SK-N-SH (cell line): ENCODE data around the gene BCAS3. TPM values are rescaled to one million over a fixed set of nuclear protein-coding genes. Genes with fewer than 3 reads are reported as not detected.

ENCODE experiments used
- CTCF ChIA-PET: fragments of 300-600, 350-600 bp; formaldehyde crosslinking; extraction: SDS; loops from one replicate; lab custom pipeline; 2021; lab: Yijun Ruan, JAX
- POLR2A ChIA-PET: fragments of 350-600 bp; sonication (Branson Sonifier 250); formaldehyde crosslinking; extraction: SDS; loops from one replicate; lab custom pipeline; 2020; ENCODE audit warnings: antibody characterized with exemption, inconsistent platforms; lab: Yijun Ruan, JAX
- DNase-seq: peaks from one replicate; pipeline ENCODE4 v3.0.0; 2012
- H2AFZ ChIP-seq: fragments of 200-600 bp; sonication (generic); 2 replicates; pipeline ENCODE4 v1.8.1; 2016; ENCODE audit warnings: antibody characterized with exemption, mild to moderate bottlenecking, low read depth
- H3F3A ChIP-seq: fragments of 200-600 bp; sonication (generic); replicated peaks from 2 replicates; pipeline ENCODE3; 2016; ENCODE audit warnings: antibody characterized with exemption, mild to moderate bottlenecking; ENCODE audit not compliant: insufficient read depth
- H3K27ac ChIP-seq, 2 experiments: fragments of 200-500 bp in 1 of 2; fragments of 200-600 bp in 1 of 2; sonication (Bioruptor generic) in 1 of 2; sonication (generic), shearing (Covaris generic) in 1 of 2; 2 replicates each; pipeline versions ENCODE4 v1.5.1 to v1.6.1; 2014 to 2016; ENCODE audit warnings: low read depth in 2 of 2, inconsistent platforms in 1 of 2, low read length in 1 of 2, mild to moderate bottlenecking in 1 of 2, mixed read lengths in 1 of 2
- H3K27me3 ChIP-seq: fragments of 200-600 bp; sonication (generic), shearing (Covaris generic); 2 replicates; pipeline ENCODE4 v1.6.1; 2016; ENCODE audit warnings: mixed run types; ENCODE audit not compliant: insufficient read depth
- H3K36me3 ChIP-seq, 2 experiments: fragments of 200-500 bp in 1 of 2; fragments of 200-600 bp in 1 of 2; sonication (Bioruptor generic) in 1 of 2; sonication (generic) in 1 of 2; replicated peaks in 1 of 2; 2 replicates each; pipeline versions ENCODE3 to v1.5.1; 2014 to 2016; ENCODE audit warnings: low read length in 1 of 2, mild to moderate bottlenecking in 1 of 2; ENCODE audit not compliant: insufficient read depth in 2 of 2, control insufficient read depth in 1 of 2
- H3K4me1 ChIP-seq, 2 experiments: fragments of 200-500 bp in 1 of 2; fragments of 200-600 bp in 1 of 2; sonication (Bioruptor generic) in 1 of 2; sonication (generic), shearing (Covaris generic) in 1 of 2; 2 replicates each; pipeline versions ENCODE4 v1.5.1 to v1.6.1; 2014 to 2016; ENCODE audit warnings: low read depth in 1 of 2, low read length in 1 of 2, mixed run types in 1 of 2; ENCODE audit not compliant: insufficient read depth in 2 of 2, control insufficient read depth in 1 of 2
- H3K4me2 ChIP-seq: fragments of 200-600 bp; sonication (generic), shearing (Covaris generic); 2 replicates; pipeline ENCODE4 v1.6.1; 2017; ENCODE audit warnings: mixed run types
- H3K4me3 ChIP-seq, 2 experiments: fragments of 200-500 bp in 1 of 2; fragments of 200-600 bp in 1 of 2; sonication (Bioruptor generic) in 1 of 2; sonication (generic), shearing (Covaris generic) in 1 of 2; 2 replicates each; pipeline versions ENCODE4 v1.5.1 to v1.8.1; 2014 to 2016; ENCODE audit warnings: low read depth in 2 of 2, inconsistent platforms in 1 of 2, low read length in 1 of 2, mild to moderate bottlenecking in 1 of 2, mixed read lengths in 1 of 2, moderate library complexity in 1 of 2
- H3K79me2 ChIP-seq: fragments of 200-600 bp; sonication (generic); 2 replicates; pipeline ENCODE4 v1.8.1; 2017; ENCODE audit warnings: mild to moderate bottlenecking; ENCODE audit not compliant: insufficient read depth
- H3K9ac ChIP-seq: fragments of 200-600 bp; sonication (generic); 2 replicates; pipeline ENCODE4 v1.6.1; 2017; ENCODE audit warnings: mixed run types
- H3K9me2 ChIP-seq: fragments of 200-600 bp; sonication (generic); 2 replicates; pipeline ENCODE4 v1.6.1; 2017; ENCODE audit warnings: mixed run types
- H3K9me3 ChIP-seq: fragments of 200-600 bp; sonication (generic); 2 replicates; pipeline ENCODE4 v1.6.1; 2017; ENCODE audit warnings: mixed run types, mild to moderate bottlenecking, moderate library complexity
- H4K20me1 ChIP-seq: fragments of 200-600 bp; sonication (generic); 2 replicates; pipeline ENCODE4 v1.6.1; 2017; ENCODE audit warnings: mild to moderate bottlenecking, mixed run types; ENCODE audit not compliant: insufficient read depth
- CHD2 ChIP-seq: fragments of 150-350 bp; IDR thresholded peaks from 2 replicates; pipeline ENCODE4 v1.6.1; 2018; ENCODE audit warnings: low read length; ENCODE audit not compliant: partially characterized antibody
- CTCF ChIP-seq: fragments of 200-600 bp; sonication (generic); IDR thresholded peaks from 2 replicates; pipeline ENCODE4 v1.6.1; 2017; ENCODE audit warnings: antibody characterized with exemption, mild to moderate bottlenecking, moderate library complexity
- EP300 ChIP-seq, 2 experiments: IDR thresholded peaks; 2 replicates each; pipeline versions ENCODE4 v1.4.0 to v1.6.1; 2012; ENCODE audit warnings: borderline replicate concordance in 1 of 2, low read depth in 1 of 2, low read length in 1 of 2
- EZH2phosphoT487 ChIP-seq: fragments of 200-600 bp; sonication (generic); IDR thresholded peaks from 2 replicates; pipeline ENCODE4 v1.6.1; 2017; ENCODE audit warnings: low read depth, mixed run types, mild to moderate bottlenecking, antibody characterized with exemption, moderate library complexity, borderline replicate concordance
- FOSL2 ChIP-seq: IDR thresholded peaks from 2 replicates; pipeline ENCODE4 v1.4.0; 2012; ENCODE audit warnings: low read depth, mild to moderate bottlenecking, moderate library complexity, borderline replicate concordance
- FOXM1 ChIP-seq: IDR thresholded peaks from 2 replicates; pipeline ENCODE4 v1.4.0; 2012; ENCODE audit warnings: low read depth, mild to moderate bottlenecking
- GATA2 ChIP-seq: sonication (generic); formaldehyde crosslinking; IDR thresholded peaks from 2 replicates; pipeline ENCODE4 v1.5.0; 2020; ENCODE audit warnings: mild to moderate bottlenecking, missing genetic modification reagents
- JUND ChIP-seq: IDR thresholded peaks from 2 replicates; pipeline ENCODE4 v1.4.0; 2012
- MAX ChIP-seq: IDR thresholded peaks from 2 replicates; pipeline ENCODE4 v1.4.0; 2012; ENCODE audit warnings: low read depth
- MEF2A ChIP-seq: IDR thresholded peaks from 2 replicates; pipeline ENCODE4 v1.4.0; 2012; ENCODE audit warnings: low read depth, borderline replicate concordance
- MXI1 ChIP-seq: IDR thresholded peaks from 2 replicates; pipeline ENCODE4 v1.6.1; 2012; ENCODE audit warnings: mild to moderate bottlenecking, low read depth, low read length, improper control_type of control experiment
- NFIC ChIP-seq: IDR thresholded peaks from 2 replicates; pipeline ENCODE4 v1.4.0; 2012; ENCODE audit warnings: borderline replicate concordance
- PBX3 ChIP-seq: IDR thresholded peaks from 2 replicates; pipeline ENCODE4; 2012
- POLR2AphosphoS5 ChIP-seq: IDR thresholded peaks from 2 replicates; pipeline ENCODE4 v1.6.1; 2012; ENCODE audit warnings: low read depth, low read length
- RAD21 ChIP-seq: IDR thresholded peaks from 2 replicates; pipeline ENCODE4 v1.6.1; 2012; ENCODE audit warnings: mild to moderate bottlenecking, low read length
- RCOR1 ChIP-seq: fragments of 150-350 bp; IDR thresholded peaks from 2 replicates; pipeline ENCODE4 v1.6.1; 2017; ENCODE audit warnings: antibody characterized with exemption, low read length
- RXRA ChIP-seq: IDR thresholded peaks from 2 replicates; pipeline ENCODE4 v1.4.0; 2012; ENCODE audit warnings: low read depth, mild to moderate bottlenecking, borderline replicate concordance
- SMC3 ChIP-seq: IDR thresholded peaks from 2 replicates; pipeline ENCODE4 v1.6.1; 2012; ENCODE audit warnings: low read depth, low read length, improper control_type of control experiment
- TCF12 ChIP-seq: IDR thresholded peaks from 2 replicates; pipeline ENCODE4 v1.4.0; 2012
- USF2 ChIP-seq: fragments of 150-350 bp; IDR thresholded peaks from 2 replicates; pipeline ENCODE4 v1.6.1; 2017; ENCODE audit warnings: antibody characterized with exemption, low read length, low read depth, borderline replicate concordance
- WGBS: methylation state at CpG from one replicate; pipeline ENCODE4 v1.1.6; 2017; ENCODE audit warnings: low lambda C conversion rate; 5-methylcytosine and 5-hydroxymethylcytosine counted together
- polyA plus RNA-seq, 3 experiments: library from polyadenylated mRNA; depleted of rRNA; stranded (reverse); fragments of >200 nt; gene quantifications; 2 replicates each; pipeline ENCODE4 v1.2.3, GENCODE V29; 2012

Gene BCAS3
- polyA plus RNA-seq, 1 of the 3 experiments (the other 2 are of a cell fraction): 5.9 TPM

- CTCF ChIA-PET: interaction anchor here (0.7 to 1.5 kb wide), 3 partner anchors 16 to 113 kb away, joined by 3 to 6 read pairs (median 3); no protein-coding TSS in a partner anchor
- peak; percentile 40 for DNase-seq
- peaks cover 18 to 23% of the 10 kb centered on the region in 2 experiments; a peak in 2 of 4 replicates for H3K4me1 ChIP-seq
- no peak for TF ChIP-seq USF2
- peak; percentile 60 to 62; a peak in 3 of 4 replicates for TF ChIP-seq EP300 (IDR thresholded peaks at IDR 0.05; ENCODE audit: borderline replicate concordance in 1 of 2, low read depth in 1 of 2, low read length in 1 of 2)
- TF ChIP-seq RXRA: peak; percentile 99
- TF ChIP-seq JUND: peak; percentile 64
- TF ChIP-seq CHD2: peak; percentile 49
- 0 out of 2 replicates have a peak, but pooled peaks have one; percentile 11 for TF ChIP-seq RAD21
- no peak for TF ChIP-seq CTCF
- TF ChIP-seq MXI1: peak; percentile 14; the same call in 1 of the 2 replicates
- TF ChIP-seq SMC3: 0 out of 2 replicates have a peak, but pooled peaks have one; percentile 1
- 0 out of 2 replicates have a peak, but pooled peaks have one; percentile 49 for TF ChIP-seq RCOR1
- TF ChIP-seq PBX3: peak; percentile 71
- peak; percentile 84 for TF ChIP-seq TCF12
- TF ChIP-seq FOXM1: no peak
- TF ChIP-seq POLR2AphosphoS5: peak; percentile 34; the same call in 1 of the 2 replicates
- TF ChIP-seq GATA2 (CRISPR knock-in tag): no peak
- TF ChIP-seq FOSL2: peak; percentile 54; the same call in 1 of the 2 replicates
- no peak for TF ChIP-seq EZH2phosphoT487
- 0 out of 2 replicates have a peak, but pooled peaks have one; percentile 28 for TF ChIP-seq MAX
- TF ChIP-seq NFIC: 0 out of 2 replicates have a peak, but pooled peaks have one; percentile 12
- TF ChIP-seq MEF2A: peak; percentile 77; the same call in 1 of the 2 replicates
- 0% methylated on average over 2 of the region's 2 CpGs for WGBS
- no peaks in the 10 kb centered on the region for H3K79me2 ChIP-seq
- peak overlapping the region; percentile 54 for H3K4me2 ChIP-seq
- POLR2A ChIA-PET: no interaction called here
- no peaks in the 10 kb centered on the region for H4K20me1 ChIP-seq
- H3F3A ChIP-seq: peaks cover 10% of the 10 kb centered on the region
- no peaks in the 10 kb centered on the region for H3K9me2 ChIP-seq
- H2AFZ ChIP-seq: peak overlapping the region; percentile 21
- H3K9ac ChIP-seq: peak overlapping the region; percentile 20; the same call in 1 of the 2 replicates
- no peaks in the 10 kb centered on the region for H3K36me3 ChIP-seq
- H3K27ac ChIP-seq: peak overlapping the region; percentile 64 to 91
- no peaks in the 10 kb centered on the region for H3K27me3 ChIP-seq
- H3K9me3 ChIP-seq: no peaks in the 10 kb centered on the region
- H3K4me3 ChIP-seq: peak overlapping the region in 1 of 2 experiments; percentile 3; a peak in 2 of 4 replicates
Observed at GRCh38 chr17:61065263-61065773, 387.7 kb downstream of the BCAS3 start.
